Breast epithelium (tissue), 3 donors: ENCODE results near the gene DDX42.

Source experiments
- POLR2A ChIP-seq: fragments of 450-650 bp; IDR thresholded peaks from one replicate; pipeline ENCODE4 v1.6.1; 2016; ENCODE audit warnings: antibody characterized with exemption, mild to moderate bottlenecking, moderate library complexity
- POLR2AphosphoS5 ChIP-seq, 3 donors: sonication (generic); formaldehyde crosslinking; IDR thresholded peaks; one replicate each; pipeline ENCODE4 v1.6.1; 2017; ENCODE audit warnings: antibody characterized with exemption in 3 of 3
- TF ChIP-seq, protein P1 (sequence below), 3 donors: fragments of 450-650 bp; IDR thresholded peaks; one replicate each; pipeline ENCODE4 v1.5.1; 2016 to 2017; ENCODE audit warnings: antibody characterized with exemption in 3 of 3, mild to moderate bottlenecking in 3 of 3, moderate library complexity in 3 of 3

DNA sequence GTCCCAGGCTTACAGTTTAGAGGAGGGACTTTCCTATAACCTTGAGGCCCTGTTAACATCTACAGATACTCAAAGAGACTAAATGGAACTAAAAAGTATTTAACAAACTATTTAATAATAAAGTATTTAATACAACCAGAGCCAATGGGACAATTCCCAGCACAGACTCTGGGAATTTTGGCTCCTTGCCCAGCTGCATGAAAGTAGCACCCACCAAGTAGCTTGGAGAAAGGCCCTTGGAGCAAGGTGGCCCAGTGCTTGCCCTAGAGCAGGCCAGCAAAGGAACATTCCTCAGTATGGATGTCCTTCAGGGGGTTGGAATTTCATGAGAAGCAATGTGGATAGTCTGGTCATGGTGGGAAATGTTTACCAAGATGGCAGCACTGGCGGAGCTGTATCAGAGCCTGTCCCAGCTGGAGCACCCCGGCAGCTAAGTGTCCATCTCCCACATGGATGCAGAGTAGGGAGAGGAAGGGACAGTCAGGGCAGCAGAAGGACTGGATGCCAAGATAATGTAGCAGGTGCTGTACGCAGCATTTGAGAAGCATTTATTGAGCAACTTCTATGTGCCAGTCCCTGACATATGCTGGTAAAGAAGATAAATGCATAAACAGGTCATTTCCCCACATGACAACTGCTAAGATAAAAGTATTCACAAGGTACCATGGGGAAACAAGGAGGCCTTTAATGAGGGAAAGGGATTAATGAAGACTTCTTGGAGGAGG lies 73.7 kb downstream of the DDX42 start:
- no peak for TF ChIP-seq POLR2A
- TF ChIP-seq POLR2AphosphoS5 (IDR thresholded peaks at IDR 0.05): no peak
- TF ChIP-seq, protein P1, sequence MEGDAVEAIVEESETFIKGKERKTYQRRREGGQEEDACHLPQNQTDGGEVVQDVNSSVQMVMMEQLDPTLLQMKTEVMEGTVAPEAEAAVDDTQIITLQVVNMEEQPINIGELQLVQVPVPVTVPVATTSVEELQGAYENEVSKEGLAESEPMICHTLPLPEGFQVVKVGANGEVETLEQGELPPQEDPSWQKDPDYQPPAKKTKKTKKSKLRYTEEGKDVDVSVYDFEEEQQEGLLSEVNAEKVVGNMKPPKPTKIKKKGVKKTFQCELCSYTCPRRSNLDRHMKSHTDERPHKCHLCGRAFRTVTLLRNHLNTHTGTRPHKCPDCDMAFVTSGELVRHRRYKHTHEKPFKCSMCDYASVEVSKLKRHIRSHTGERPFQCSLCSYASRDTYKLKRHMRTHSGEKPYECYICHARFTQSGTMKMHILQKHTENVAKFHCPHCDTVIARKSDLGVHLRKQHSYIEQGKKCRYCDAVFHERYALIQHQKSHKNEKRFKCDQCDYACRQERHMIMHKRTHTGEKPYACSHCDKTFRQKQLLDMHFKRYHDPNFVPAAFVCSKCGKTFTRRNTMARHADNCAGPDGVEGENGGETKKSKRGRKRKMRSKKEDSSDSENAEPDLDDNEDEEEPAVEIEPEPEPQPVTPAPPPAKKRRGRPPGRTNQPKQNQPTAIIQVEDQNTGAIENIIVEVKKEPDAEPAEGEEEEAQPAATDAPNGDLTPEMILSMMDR (IDR thresholded peaks at IDR 0.05): no peak
